Measurements from ENCODE around the gene OSER1.

- no peak for TF ChIP-seq CTCF (conservative IDR thresholded peaks at IDR 0.05; ENCODE audit: low read length)
- no peak for TF ChIP-seq EZH2phosphoT487 (IDR thresholded peaks at IDR 0.05; ENCODE audit: borderline replicate concordance)
Measured at GRCh38 chr20:44181611-44182010, 29.0 kb downstream of the OSER1 start.

Measured in Loucy (cell line).